Measurements from ENCODE around the gene ANKS1A. TPM values are rescaled to one million over a fixed set of nuclear protein-coding genes. Genes with fewer than 3 reads are reported as not detected.

ANKS1A gene
- total RNA-seq, 1 donor from 2014 or later, result 7.3 TPM

GRCh38 chr6:34969662-34970265, 80.7 kb downstream of the ANKS1A start:
- H3K4me3 Mint-ChIP-seq, result no peak overlapping the region
- peaks cover 8% of the 10 kb centered on the region for H3K36me3 Mint-ChIP-seq (ENCODE audit: low read depth)
- H3K9me3 Mint-ChIP-seq, result no peaks in the 10 kb centered on the region
- DNase-seq, result no peak
- intact Hi-C loops (cut with micrococcal nuclease), result no loop called here
- H3K4me1 Mint-ChIP-seq, result no peaks in the 10 kb centered on the region
- H3K27me3 Mint-ChIP-seq, result no peaks in the 10 kb centered on the region
- no peak overlapping the region for H3K27ac Mint-ChIP-seq

GRCh38 chr6:34970488-34970887, 81.4 kb downstream of the ANKS1A start:
- Mint-ChIP-seq H3K4me3 (no peak overlapping the region), H3K4me1 (no peaks in the 10 kb centered on the region), H3K9me3 (no peaks in the 10 kb centered on the region), H3K27me3 (no peaks in the 10 kb centered on the region), H3K27ac (no peak overlapping the region), H3K36me3 (ENCODE audit: low read depth) (peaks cover 8% of the 10 kb centered on the region)
- intact Hi-C loops (cut with micrococcal nuclease), result no loop called here
- DNase-seq, result no peak

GRCh38 chr6:34970957-34971356, 81.9 kb downstream of the ANKS1A start:
- intact Hi-C loops (cut with micrococcal nuclease), result no loop called here
- no peaks in the 10 kb centered on the region for H3K9me3 Mint-ChIP-seq
- no peaks in the 10 kb centered on the region for H3K27me3 Mint-ChIP-seq
- H3K36me3 Mint-ChIP-seq (ENCODE audit: low read depth), result peaks cover 8% of the 10 kb centered on the region
- H3K4me1 Mint-ChIP-seq, result no peaks in the 10 kb centered on the region
- H3K27ac Mint-ChIP-seq, result no peak overlapping the region
- no peak for DNase-seq
- H3K4me3 Mint-ChIP-seq, result no peak overlapping the region

- H3K27ac Mint-ChIP-seq, result no peak overlapping the region
- H3K27me3 Mint-ChIP-seq, result no peaks in the 10 kb centered on the region
- H3K36me3 Mint-ChIP-seq (ENCODE audit: low read depth), result peaks cover 10% of the 10 kb centered on the region
- no peak overlapping the region for H3K4me3 Mint-ChIP-seq
- no peak for DNase-seq
- H3K4me1 Mint-ChIP-seq, result no peaks in the 10 kb centered on the region
- no peaks in the 10 kb centered on the region for H3K9me3 Mint-ChIP-seq
- intact Hi-C loops (cut with micrococcal nuclease), result no loop called here
Observed at GRCh38 chr6:34973547-34974248, 84.6 kb downstream of the ANKS1A start.

- no peaks in the 10 kb centered on the region for H3K27me3 Mint-ChIP-seq
- intact Hi-C loops (cut with micrococcal nuclease), result no loop called here
- no peak overlapping the region for H3K27ac Mint-ChIP-seq
- DNase-seq, result no peak
- no peaks in the 10 kb centered on the region for H3K4me1 Mint-ChIP-seq
- no peaks in the 10 kb centered on the region for H3K9me3 Mint-ChIP-seq
- H3K4me3 Mint-ChIP-seq, result no peak overlapping the region
- H3K36me3 Mint-ChIP-seq (ENCODE audit: low read depth), result peaks cover 10% of the 10 kb centered on the region
Observed at GRCh38 chr6:34974249-34974642, 85.2 kb downstream of the ANKS1A start.

GRCh38 chr6:34976239-34976638, 87.2 kb downstream of the ANKS1A start:
- Mint-ChIP-seq H3K4me3 (no peak overlapping the region), H3K36me3 (ENCODE audit: low read depth) (peaks cover 3% of the 10 kb centered on the region), H3K4me1 (no peaks in the 10 kb centered on the region), H3K27ac (no peak overlapping the region), H3K27me3 (no peaks in the 10 kb centered on the region), H3K9me3 (no peaks in the 10 kb centered on the region)
- DNase-seq, result no peak
- intact Hi-C loops (cut with micrococcal nuclease), result no loop called here

- H3K27me3 Mint-ChIP-seq, result no peaks in the 10 kb centered on the region
- DNase-seq, result no peak
Observed at GRCh38 chr6:34979218-34979617, 90.2 kb downstream of the ANKS1A start.

GRCh38 chr6:34979994-34980393, 90.9 kb downstream of the ANKS1A start:
- no peaks in the 10 kb centered on the region for H3K27me3 Mint-ChIP-seq
- no peak overlapping the region for H3K4me3 Mint-ChIP-seq
- peaks cover 2% of the 10 kb centered on the region for H3K4me1 Mint-ChIP-seq
- no peak for DNase-seq
- H3K36me3 Mint-ChIP-seq (ENCODE audit: low read depth), result peaks cover 5% of the 10 kb centered on the region
- H3K9me3 Mint-ChIP-seq, result no peaks in the 10 kb centered on the region
- H3K27ac Mint-ChIP-seq, result no peak overlapping the region
- intact Hi-C loops (cut with micrococcal nuclease), result no loop called here

More at GRCh38 chr6:34979218-34979617, 90.2 kb downstream of the ANKS1A start:
- H3K36me3 Mint-ChIP-seq (ENCODE audit: low read depth), result peaks cover 5% of the 10 kb centered on the region
- H3K27ac Mint-ChIP-seq, result no peak overlapping the region
- H3K4me3 Mint-ChIP-seq, result no peak overlapping the region
- H3K9me3 Mint-ChIP-seq, result no peaks in the 10 kb centered on the region
- H3K4me1 Mint-ChIP-seq, result peaks cover 2% of the 10 kb centered on the region
- intact Hi-C loops (cut with micrococcal nuclease), result no loop called here

GRCh38 chr6:34981366-34981765, 92.3 kb downstream of the ANKS1A start:
- Mint-ChIP-seq H3K9me3 (no peaks in the 10 kb centered on the region), H3K27me3 (no peaks in the 10 kb centered on the region), H3K36me3 (ENCODE audit: low read depth) (peaks cover 10% of the 10 kb centered on the region), H3K27ac (no peak overlapping the region), H3K4me3 (no peak overlapping the region), H3K4me1 (peaks cover 2% of the 10 kb centered on the region)
- no peak for DNase-seq
- intact Hi-C loops (cut with micrococcal nuclease), result no loop called here

GRCh38 chr6:34981951-34982350, 92.9 kb downstream of the ANKS1A start:
- Mint-ChIP-seq H3K9me3 (no peaks in the 10 kb centered on the region), H3K36me3 (ENCODE audit: low read depth) (peaks cover 10% of the 10 kb centered on the region), H3K4me1 (peaks cover 2% of the 10 kb centered on the region), H3K27me3 (no peaks in the 10 kb centered on the region), H3K27ac (no peak overlapping the region), H3K4me3 (no peak overlapping the region)
- intact Hi-C loops (cut with micrococcal nuclease), result no loop called here
- DNase-seq, result no peak

GRCh38 chr6:34982424-34982852, 93.4 kb downstream of the ANKS1A start:
- intact Hi-C loops (cut with micrococcal nuclease), result no loop called here
- Mint-ChIP-seq H3K4me1 (peaks cover 2% of the 10 kb centered on the region), H3K27me3 (no peaks in the 10 kb centered on the region), H3K36me3 (ENCODE audit: low read depth) (peaks cover 10% of the 10 kb centered on the region), H3K4me3 (no peak overlapping the region), H3K9me3 (no peaks in the 10 kb centered on the region), H3K27ac (no peak overlapping the region)
- DNase-seq, result no peak

GRCh38 chr6:34984416-34984815, 95.4 kb downstream of the ANKS1A start:
- intact Hi-C loops (cut with micrococcal nuclease), result no loop called here
- H3K36me3 Mint-ChIP-seq (ENCODE audit: low read depth), result peaks cover 9% of the 10 kb centered on the region
- no peaks in the 10 kb centered on the region for H3K9me3 Mint-ChIP-seq
- peaks cover 2% of the 10 kb centered on the region for H3K4me1 Mint-ChIP-seq
- no peak overlapping the region for H3K27ac Mint-ChIP-seq
- no peaks in the 10 kb centered on the region for H3K27me3 Mint-ChIP-seq
- DNase-seq, result no peak
- H3K4me3 Mint-ChIP-seq, result no peak overlapping the region

GRCh38 chr6:34985236-34985635, 96.2 kb downstream of the ANKS1A start:
- no peak overlapping the region for H3K27ac Mint-ChIP-seq
- no peaks in the 10 kb centered on the region for H3K27me3 Mint-ChIP-seq
- no peak overlapping the region for H3K4me3 Mint-ChIP-seq
- H3K9me3 Mint-ChIP-seq, result no peaks in the 10 kb centered on the region
- peaks cover 2% of the 10 kb centered on the region for H3K4me1 Mint-ChIP-seq
- H3K36me3 Mint-ChIP-seq (ENCODE audit: low read depth), result peaks cover 11% of the 10 kb centered on the region
- intact Hi-C loops (cut with micrococcal nuclease), result no loop called here
- no peak for DNase-seq

- Mint-ChIP-seq H3K27me3 (no peaks in the 10 kb centered on the region), H3K36me3 (ENCODE audit: low read depth) (peaks cover 11% of the 10 kb centered on the region), H3K4me1 (peaks cover 2% of the 10 kb centered on the region), H3K4me3 (no peak overlapping the region), H3K27ac (no peak overlapping the region), H3K9me3 (no peaks in the 10 kb centered on the region)
- intact Hi-C loops (cut with micrococcal nuclease), result loop anchor here (1.0 to 2.0 kb wide), 3 partner anchors 154 to 254 kb away; partner anchors contain the start of gene TCP11
- peak; percentile 87 for DNase-seq
Observed at GRCh38 chr6:34986845-34987246, 97.8 kb downstream of the ANKS1A start.

Measured in activated CD4-positive, alpha-beta T cell treated with anti-CD3 and anti-CD28 coated beads, Interleukin-2, amount 10 ng/mL, durations not matched to agents 24 days and 14 days (primary cell).